K562 (cell line): ENCODE data around the gene PROP1. TPM values are rescaled to one million over a fixed set of nuclear protein-coding genes. Genes with fewer than 3 reads are reported as not detected.
A peak's percentile ranks its signal among the peaks of the same experiment; 100 is the strongest.

Experiments
- ATAC-seq: fragments of 200-7000 bp; cut with Tn5 transposase; 3 replicates; pipeline ENCODE4 v1.9.1; 2020; ENCODE audit warnings: moderate library complexity
- BruUV-seq: library from RNA; stranded (reverse); fragments of 400-500 nt; replicated peaks from 2 replicates; lab custom pipeline; 2021; lab: Mats Ljungman, UMichigan
- CTCF ChIA-PET: fragments of 300-600 bp; formaldehyde crosslinking; extraction: SDS; loops from one replicate; lab custom pipeline; 2021; ENCODE audit warnings: low intra/inter-chr PET ratio; lab: Yijun Ruan, JAX
- POLR2A ChIA-PET: fragments of 300-600, 350-650 bp; sonication (Branson Sonifier 250); formaldehyde crosslinking; extraction: SDS; loops from one replicate; lab custom pipeline; 2021; ENCODE audit warnings: antibody characterized with exemption, inconsistent platforms; lab: Yijun Ruan, JAX
- DNase-seq, 4 experiments: peaks; one replicate each; pipeline versions ENCODE4 v3.0.0 to v3.0.0-alpha.2; 2011 to 2018; ENCODE audit warnings: low spot score in 3 of 4, mixed read lengths in 3 of 4; ENCODE audit errors: extremely low read depth in 1 of 4
- FAIRE-seq: peaks from 2 replicates; lab custom pipeline; 2011; peaks lifted over from hg19 to GRCh38; lab: Jason Lieb, UNC
- H2AFZ ChIP-seq: 2 replicates; pipeline ENCODE4 v1.6.0; 2011; ENCODE audit warnings: low read depth, low read length, control low read depth, inconsistent platforms
- H3K27ac ChIP-seq: fragments of 200-600 bp; 3 replicates; pipeline ENCODE4 v1.8.0; 2011; ENCODE audit warnings: low read depth, mild to moderate bottlenecking, control low read depth, inconsistent platforms, low read length, moderate library complexity, mixed read lengths; ENCODE audit errors: extremely low read depth
- H3K27me3 ChIP-seq, 2 experiments: fragments of 300-600 bp in 1 of 2; 2 replicates in 1 of 2; 3 replicates in 1 of 2; pipeline versions ENCODE4 v1.6.0 to v1.8.0; 2011; ENCODE audit warnings: inconsistent platforms in 2 of 2, low read length in 2 of 2, mild to moderate bottlenecking in 1 of 2, mixed read lengths in 1 of 2, moderate library complexity in 1 of 2; ENCODE audit not compliant: control insufficient read depth in 2 of 2, insufficient read depth in 2 of 2
- H3K36me3 ChIP-seq: fragments of 300-600 bp; 3 replicates; pipeline ENCODE4 v1.8.0; 2011; ENCODE audit warnings: mild to moderate bottlenecking, low read length, inconsistent platforms; ENCODE audit not compliant: control insufficient read depth, insufficient read depth
- H3K4me1 ChIP-seq, 2 experiments: fragments of 200-600 bp in 1 of 2; replicated peaks in 1 of 2; 2 replicates in 1 of 2; 3 replicates in 1 of 2; pipeline versions ENCODE4 v1.5.1 to v1.8.0; 2011; ENCODE audit warnings: inconsistent platforms in 2 of 2, low read length in 2 of 2, mild to moderate bottlenecking in 1 of 2, mixed read lengths in 1 of 2, moderate library complexity in 1 of 2; ENCODE audit not compliant: control insufficient read depth in 2 of 2, insufficient read depth in 2 of 2
- H3K4me2 ChIP-seq: 2 replicates; pipeline ENCODE4 v1.6.1; 2011; ENCODE audit warnings: low read length, control low read depth, inconsistent platforms, mixed read lengths; ENCODE audit not compliant: insufficient read depth
- H3K4me3 ChIP-seq: fragments of 200-600 bp; sonication (generic), shearing (Covaris generic); 2 replicates; pipeline ENCODE4 v1.5.1; 2016; ENCODE audit warnings: control low read depth, inconsistent platforms
- H3K79me2 ChIP-seq: fragments of 200-600 bp; 3 replicates; pipeline ENCODE4 v1.8.0; 2011; ENCODE audit warnings: low read length, inconsistent platforms; ENCODE audit not compliant: control insufficient read depth, insufficient read depth
- H3K9ac ChIP-seq, 2 experiments: 2 replicates each; pipeline versions ENCODE4 v1.6.0 to v1.6.1; 2011; ENCODE audit warnings: low read depth in 2 of 2, low read length in 2 of 2, control low read depth in 1 of 2, inconsistent platforms in 1 of 2, mild to moderate bottlenecking in 1 of 2, mixed read lengths in 1 of 2; ENCODE audit not compliant: insufficient read depth in 1 of 2
- H3K9me1 ChIP-seq: one replicate; pipeline ENCODE4 v1.6.0; 2011; ENCODE audit warnings: inconsistent platforms, mild to moderate bottlenecking, low read length, moderate library complexity; ENCODE audit not compliant: control insufficient read depth, insufficient read depth
- H3K9me3 ChIP-seq: replicated peaks from 2 replicates; pipeline ENCODE4 v1.5.1; 2011; ENCODE audit warnings: low read depth, low read length, inconsistent platforms; ENCODE audit not compliant: control insufficient read depth, insufficient read depth
- H4K20me1 ChIP-seq: replicated peaks from 2 replicates; pipeline ENCODE4 v1.6.1; 2011; ENCODE audit warnings: low read length, inconsistent platforms, mixed read lengths; ENCODE audit not compliant: control insufficient read depth, insufficient read depth
- BHLHE40 ChIP-seq: IDR thresholded peaks from 2 replicates; pipeline ENCODE4 v1.6.1; 2011; ENCODE audit warnings: low read length, improper control_type of control experiment
- ELK3 ChIP-seq: fragments of 450-650 bp; formaldehyde crosslinking; IDR thresholded peaks from 2 replicates; pipeline ENCODE4 v1.4.0; 2020; ENCODE audit warnings: mild to moderate bottlenecking
- FOXK2 ChIP-seq, 2 experiments: fragments of 450-650 bp; IDR thresholded peaks in 1 of 2; conservative IDR thresholded peaks in 1 of 2; 2 replicates each; pipeline ENCODE4 v1.6.1; 2016; ENCODE audit warnings: low read depth in 2 of 2, mild to moderate bottlenecking in 1 of 2
- HNRNPL ChIP-seq: fragments of 200-400 bp; formaldehyde crosslinking; IDR thresholded peaks from 2 replicates; pipeline ENCODE4 v1.6.1; 2017; ENCODE audit warnings: low read depth, mild to moderate bottlenecking, low read length
- MAFF ChIP-seq: IDR thresholded peaks from 2 replicates; pipeline ENCODE4 v1.6.1; 2012; ENCODE audit warnings: low read length, improper control_type of control experiment
- NUFIP1 ChIP-seq: fragments of 450-650 bp; IDR thresholded peaks from 2 replicates; pipeline ENCODE4 v1.6.1; 2018; ENCODE audit not compliant: partially characterized antibody
- PRPF4 ChIP-seq: fragments of 200-400 bp; formaldehyde crosslinking; IDR thresholded peaks from one replicate; pipeline ENCODE4 v1.6.1; 2017; ENCODE audit warnings: low read length, low read depth, mild to moderate bottlenecking; ENCODE audit not compliant: insufficient read depth, poor library complexity, severe bottlenecking
- SRSF9 ChIP-seq: fragments of 200-400 bp; formaldehyde crosslinking; IDR thresholded peaks from 2 replicates; pipeline ENCODE4 v1.6.1; 2017; ENCODE audit warnings: low read depth, low read length, borderline replicate concordance
- WGBS: fragments of 100-300 bp; shearing (Covaris generic); methylation state at CpG from one replicate; pipeline ENCODE4 v1.1.6; 2016; ENCODE audit warnings: low coverage, mixed read lengths; ENCODE audit not compliant: insufficient coverage; ENCODE audit errors: missing lambda C conversion rate; 5-methylcytosine and 5-hydroxymethylcytosine counted together
- in situ Hi-C: fragments of 300-500 bp; cut with MboI; formaldehyde crosslinking; loops from 4 replicates; pipeline ENCODE4 v1.15.0; 2018; ENCODE audit warnings: inconsistent platforms, mixed read lengths
- intact Hi-C: fragments of 100-400 bp; cut with micrococcal nuclease; formaldehyde crosslinking; loops from 2 replicates; pipeline ENCODE4 v1.14.2; 2022
- polyA plus RNA-seq, 8 experiments: library from polyadenylated mRNA; depleted of rRNA in 4 of 8; stranded (reverse) in 5 of 8; unstranded in 3 of 8; fragments of >200 nt; fragmentation: Nextera tagmentation in 2 of 8; fragmentation: Illumina TruSeq in 1 of 8; extraction: Ambion mirVana in 2 of 8; extraction: Trizol in 1 of 8; gene quantifications; 2 replicates each; pipeline versions ENCODE4 v1.2.1 to v1.2.3, GENCODE V29; 2011 to 2014; ENCODE audit warnings: inconsistent platforms in 1 of 8, missing spikeins in 1 of 8
- total RNA-seq, 7 experiments: library from RNA; depleted of rRNA in 6 of 7; stranded (reverse); fragments of >200 nt in 6 of 7; fragmentation: Illumina TruSeq in 2 of 7; extraction: Trizol in 2 of 7; gene quantifications; 2 replicates each; pipeline versions ENCODE4 v1.2.1 to v1.2.3, GENCODE V29; 2011 to 2021; ENCODE audit warnings: low replicate concordance in 1 of 7
- TF ChIP-seq, protein P1 (sequence below): sonication (generic); formaldehyde crosslinking; IDR thresholded peaks from 2 replicates; pipeline ENCODE4 v1.8.1; 2023; ENCODE audit warnings: mild to moderate bottlenecking, missing genetic modification reagents

The PROP1 gene
- total and polyA plus RNA-seq, 9 of the 15 experiments (the other 6 are each of a cell fraction or from before 2014, with no cell fraction given), result not detected

DNA sequence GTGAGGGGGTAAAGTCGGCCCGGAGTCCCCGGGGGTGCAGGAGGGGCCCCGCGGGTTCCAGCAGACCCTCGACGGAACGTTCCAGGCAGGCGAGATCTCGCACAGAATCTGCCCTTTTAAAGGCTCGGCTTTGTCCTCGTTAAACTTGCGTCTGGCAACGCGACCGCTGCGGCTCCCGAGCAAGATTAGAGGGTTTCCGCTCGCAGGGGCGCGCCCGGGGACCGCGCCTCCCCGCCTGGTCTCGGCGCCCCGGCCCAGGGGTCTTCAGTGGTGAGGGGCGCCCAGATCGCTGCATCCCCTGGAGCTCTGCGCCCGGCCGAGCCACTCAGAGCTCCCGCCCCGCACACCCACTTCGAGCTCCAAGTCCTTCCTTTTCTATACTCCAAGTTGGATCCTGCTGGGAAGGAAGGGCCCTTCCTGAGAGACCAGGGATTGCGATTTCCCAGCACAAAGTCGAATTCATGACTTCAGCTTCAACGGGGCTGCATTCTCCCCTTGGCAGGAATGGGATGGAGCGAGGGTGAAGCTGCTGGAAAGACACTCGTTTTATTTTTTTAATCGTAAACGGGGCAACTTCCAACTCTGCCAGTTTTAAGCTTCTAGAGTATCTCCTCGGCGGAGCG lies 11.3 kb downstream of the PROP1 start:
- BruUV-seq, result no TSS peak
- H3K36me3 ChIP-seq, result no peaks in the 10 kb centered on the region
- H3K9me1 ChIP-seq, result no peaks in the 10 kb centered on the region
- H2AFZ ChIP-seq, result no peak overlapping the region
- no peak overlapping the region for H3K27ac ChIP-seq
- DNase-seq, result no peak
- intact Hi-C loops, result no loop called here
- H3K9ac ChIP-seq, result no peak overlapping the region
- no peak for FAIRE-seq
- in situ Hi-C loops, result loop anchor here (5.0 to 25.0 kb wide), 2 partner anchors 78 to 222 kb away; no protein-coding TSS in a partner anchor
- H3K79me2 ChIP-seq, result no peaks in the 10 kb centered on the region
- H3K9me3 ChIP-seq, result no peaks in the 10 kb centered on the region
- WGBS, result 8% methylated on average over 33 of the region's 47 CpGs
- H4K20me1 ChIP-seq, result no peaks in the 10 kb centered on the region
- ChIA-PET POLR2A (interaction anchor here (0.7 kb wide), 1 partner anchor 13 kb away, joined by 3 read pairs; no protein-coding TSS in a partner anchor), CTCF (no interaction called here)
- no peak for ATAC-seq
- peaks cover 0 to 12% of the 10 kb centered on the region in 2 experiments; a peak in 1 of 5 replicates for H3K4me1 ChIP-seq
- peaks cover 28 to 65% of the 10 kb centered on the region in 2 experiments; a peak in 4 of 5 replicates for H3K27me3 ChIP-seq
- no peak overlapping the region for H3K4me2 ChIP-seq
- TF ChIP-seq FOXK2 (conservative IDR thresholded peaks at IDR 0.05 in 1 of 2, IDR thresholded peaks at IDR 0.05 in 1 of 2; ENCODE audit: low read depth in 2 of 2) (no peak), NUFIP1 (no peak)
- TF ChIP-seq, all 486 proteins: peak for 0
- H3K4me3 ChIP-seq, result no peak overlapping the region

- ChIA-PET CTCF (no interaction called here), POLR2A (no interaction called here)
- WGBS, result 3% methylated on average over 46 of the region's 46 CpGs
- no peak for TF ChIP-seq BHLHE40
- TF ChIP-seq, protein P1, sequence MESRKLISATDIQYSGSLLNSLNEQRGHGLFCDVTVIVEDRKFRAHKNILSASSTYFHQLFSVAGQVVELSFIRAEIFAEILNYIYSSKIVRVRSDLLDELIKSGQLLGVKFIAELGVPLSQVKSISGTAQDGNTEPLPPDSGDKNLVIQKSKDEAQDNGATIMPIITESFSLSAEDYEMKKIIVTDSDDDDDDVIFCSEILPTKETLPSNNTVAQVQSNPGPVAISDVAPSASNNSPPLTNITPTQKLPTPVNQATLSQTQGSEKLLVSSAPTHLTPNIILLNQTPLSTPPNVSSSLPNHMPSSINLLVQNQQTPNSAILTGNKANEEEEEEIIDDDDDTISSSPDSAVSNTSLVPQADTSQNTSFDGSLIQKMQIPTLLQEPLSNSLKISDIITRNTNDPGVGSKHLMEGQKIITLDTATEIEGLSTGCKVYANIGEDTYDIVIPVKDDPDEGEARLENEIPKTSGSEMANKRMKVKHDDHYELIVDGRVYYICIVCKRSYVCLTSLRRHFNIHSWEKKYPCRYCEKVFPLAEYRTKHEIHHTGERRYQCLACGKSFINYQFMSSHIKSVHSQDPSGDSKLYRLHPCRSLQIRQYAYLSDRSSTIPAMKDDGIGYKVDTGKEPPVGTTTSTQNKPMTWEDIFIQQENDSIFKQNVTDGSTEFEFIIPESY (CRISPR knock-in tag), result no peak
- no peak for TF ChIP-seq SRSF9
- TF ChIP-seq PRPF4, result no peak
- no peak for TF ChIP-seq HNRNPL
- no peak for TF ChIP-seq ELK3 (CRISPR knock-in tag)
- no peak for TF ChIP-seq MAFF
Measured at GRCh38 chr5:177983763-177984583, 12.1 kb downstream of the PROP1 start.

More at GRCh38 chr5:177983763-177984583, 12.1 kb downstream of the PROP1 start:
- Histone ChIP-seq H3K4me1 (peaks cover 0 to 12% of the 10 kb centered on the region in 2 experiments; a peak in 1 of 5 replicates), H3K27ac (no peak overlapping the region), H3K79me2 (no peaks in the 10 kb centered on the region), H3K36me3 (no peaks in the 10 kb centered on the region), H4K20me1 (no peaks in the 10 kb centered on the region), H3K4me2 (no peak overlapping the region), H3K9ac (peak overlapping the region in 1 of 2 experiments; percentile 17; a peak in 1 of 4 replicates), H3K9me1 (no peaks in the 10 kb centered on the region), H2AFZ (no peak overlapping the region), H3K4me3 (no peak overlapping the region), H3K27me3 (peaks cover 28 to 60% of the 10 kb centered on the region in 2 experiments; a peak in 4 of 5 replicates), H3K9me3 (no peaks in the 10 kb centered on the region)
- intact Hi-C loops (no loop called here), in situ Hi-C loops (loop anchor here (5.0 to 25.0 kb wide), 2 partner anchors 78 to 222 kb away; no protein-coding TSS in a partner anchor)
- DNase-seq (no peak), ATAC-seq (no peak), FAIRE-seq (no peak)
- no TSS peak for BruUV-seq
